NCI-H1105 (cell line): Measurements from ENCODE around the gene SIM2.
A peak's percentile ranks its signal among the peaks of the same experiment; 100 is the strongest.

ENCODE experiments used
- DNase-seq: peaks from one replicate; lab custom pipeline; 2025; lab: John Stamatoyannopoulos, UW

Gene SIM2

GRCh38 chr21:36684957-36685714 lies 13.8 kb upstream of the SIM2 start:
- DNase-seq = no peak

GRCh38 chr21:36686955-36687354 lies 12.0 kb upstream of the SIM2 start:
- no peak for DNase-seq

GRCh38 chr21:36688324-36688723 lies 10.6 kb upstream of the SIM2 start:
- DNase-seq = no peak

- DNase-seq = no peak
Observed at GRCh38 chr21:36689324-36689723, 9.6 kb upstream of the SIM2 start.

- no peak for DNase-seq
Observed at GRCh38 chr21:36690628-36691554, 8.0 kb upstream of the SIM2 start.

- peak; percentile 18 for DNase-seq
Observed at GRCh38 chr21:36691555-36692041, 7.3 kb upstream of the SIM2 start.

GRCh38 chr21:36692114-36692834 lies 6.6 kb upstream of the SIM2 start:
- no peak for DNase-seq

- no peak for DNase-seq
Observed at GRCh38 chr21:36692835-36693488, 6.0 kb upstream of the SIM2 start.

GRCh38 chr21:36693489-36694030 lies 5.4 kb upstream of the SIM2 start:
- no peak for DNase-seq

- no peak for DNase-seq
Observed at GRCh38 chr21:36694031-36694515, 4.8 kb upstream of the SIM2 start.

GRCh38 chr21:36694593-36695282 lies 4.2 kb upstream of the SIM2 start:
- no peak for DNase-seq

GRCh38 chr21:36695283-36695634 lies 3.7 kb upstream of the SIM2 start:
- no peak for DNase-seq

- DNase-seq = no peak
Observed at GRCh38 chr21:36695671-36696389, 3.1 kb upstream of the SIM2 start.

- no peak for DNase-seq
Observed at GRCh38 chr21:36696390-36697059, 2.4 kb upstream of the SIM2 start.

- no peak for DNase-seq
Observed at GRCh38 chr21:36697060-36697850, 1.7 kb upstream of the SIM2 start.

- DNase-seq = no peak
Observed at GRCh38 chr21:36697851-36698384, 997 bp upstream of the SIM2 start.

GRCh38 chr21:36698385-36698980 lies 432 bp upstream of the SIM2 start:
- DNase-seq = peak; percentile 77
